Fibroblast of lung (primary cell): ENCODE measurements around the gene INSC.

Experiments
- EZH2 ChIP-seq: IDR thresholded peaks from 2 replicates; pipeline ENCODE4 v1.5.1; 2012; ENCODE audit warnings: low read length, control low read depth, mild to moderate bottlenecking; ENCODE audit errors: missing control alignments
- TF ChIP-seq, protein P1 (sequence below), 2 donors: IDR thresholded peaks in 1 of 2; conservative IDR thresholded peaks in 1 of 2; 1 replicate in 1 of 2; 2 replicates in 1 of 2; pipeline ENCODE4 v1.5.1; 2011 to 2012; ENCODE audit warnings: low read length in 2 of 2, control low read depth in 1 of 2, inconsistent platforms in 1 of 2, low read depth in 1 of 2, mild to moderate bottlenecking in 1 of 2

DNA sequence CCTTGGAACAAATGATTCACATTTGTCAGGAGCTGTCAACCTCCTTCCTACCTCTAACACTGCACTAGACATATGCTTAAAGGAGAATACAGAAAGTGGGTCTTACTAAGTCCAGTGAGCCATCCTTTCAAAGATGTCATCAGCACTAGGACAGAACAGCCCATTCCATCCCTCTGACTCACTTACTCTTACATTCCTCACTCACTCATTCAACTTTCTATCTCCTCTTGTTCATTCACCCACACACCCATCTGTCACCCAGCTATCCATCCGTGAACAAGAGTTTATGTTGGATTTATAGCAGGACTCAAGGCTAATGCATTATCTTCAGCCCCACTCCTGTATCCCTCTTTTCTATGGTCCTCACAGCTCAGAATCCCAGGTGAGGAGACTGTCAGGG, 9.1 kb downstream of the INSC start:
- TF ChIP-seq, protein P1, sequence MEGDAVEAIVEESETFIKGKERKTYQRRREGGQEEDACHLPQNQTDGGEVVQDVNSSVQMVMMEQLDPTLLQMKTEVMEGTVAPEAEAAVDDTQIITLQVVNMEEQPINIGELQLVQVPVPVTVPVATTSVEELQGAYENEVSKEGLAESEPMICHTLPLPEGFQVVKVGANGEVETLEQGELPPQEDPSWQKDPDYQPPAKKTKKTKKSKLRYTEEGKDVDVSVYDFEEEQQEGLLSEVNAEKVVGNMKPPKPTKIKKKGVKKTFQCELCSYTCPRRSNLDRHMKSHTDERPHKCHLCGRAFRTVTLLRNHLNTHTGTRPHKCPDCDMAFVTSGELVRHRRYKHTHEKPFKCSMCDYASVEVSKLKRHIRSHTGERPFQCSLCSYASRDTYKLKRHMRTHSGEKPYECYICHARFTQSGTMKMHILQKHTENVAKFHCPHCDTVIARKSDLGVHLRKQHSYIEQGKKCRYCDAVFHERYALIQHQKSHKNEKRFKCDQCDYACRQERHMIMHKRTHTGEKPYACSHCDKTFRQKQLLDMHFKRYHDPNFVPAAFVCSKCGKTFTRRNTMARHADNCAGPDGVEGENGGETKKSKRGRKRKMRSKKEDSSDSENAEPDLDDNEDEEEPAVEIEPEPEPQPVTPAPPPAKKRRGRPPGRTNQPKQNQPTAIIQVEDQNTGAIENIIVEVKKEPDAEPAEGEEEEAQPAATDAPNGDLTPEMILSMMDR (conservative IDR thresholded peaks at IDR 0.05 in 1 of 2, IDR thresholded peaks at IDR 0.05 in 1 of 2; ENCODE audit: low read depth in 1 of 2, low read length in 2 of 2) = no peak
- no peak for TF ChIP-seq EZH2
